ENCODE data around the gene PIP5K1B. TPM values are rescaled to one million over a fixed set of nuclear protein-coding genes. Genes with fewer than 3 reads are reported as not detected.
"Not testable (repeated sequence)": the region's sequence is repeated elsewhere in the genome, so short reads cannot be mapped to it uniquely, and the experiment has no call there.

PIP5K1B gene
- total and polyA plus RNA-seq, 2 donors (not counting 1 experiment from before 2014, with no cell fraction given): under 0.01 to 0.03 TPM

DNA sequence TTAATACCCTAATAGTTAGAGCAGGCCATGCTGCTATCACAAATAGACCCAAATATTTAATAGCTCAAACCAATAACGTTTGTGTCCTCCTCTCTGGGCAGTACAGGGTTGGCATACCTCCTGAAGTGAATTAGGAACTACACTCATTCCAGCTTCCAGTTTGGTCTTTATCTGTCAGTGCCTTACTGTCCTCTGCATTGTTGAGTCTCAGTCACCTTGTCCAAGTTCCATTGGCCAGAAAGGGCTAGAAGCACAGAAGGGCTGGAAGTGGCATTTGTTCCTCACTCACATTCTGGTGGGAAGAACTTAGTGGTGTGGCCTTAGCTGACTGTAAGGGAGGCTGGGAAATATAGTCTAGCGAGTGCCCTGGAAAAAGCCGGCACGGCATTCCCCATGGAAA lies 341.7 kb downstream of the PIP5K1B start:
- TF ChIP-seq, protein P1, sequence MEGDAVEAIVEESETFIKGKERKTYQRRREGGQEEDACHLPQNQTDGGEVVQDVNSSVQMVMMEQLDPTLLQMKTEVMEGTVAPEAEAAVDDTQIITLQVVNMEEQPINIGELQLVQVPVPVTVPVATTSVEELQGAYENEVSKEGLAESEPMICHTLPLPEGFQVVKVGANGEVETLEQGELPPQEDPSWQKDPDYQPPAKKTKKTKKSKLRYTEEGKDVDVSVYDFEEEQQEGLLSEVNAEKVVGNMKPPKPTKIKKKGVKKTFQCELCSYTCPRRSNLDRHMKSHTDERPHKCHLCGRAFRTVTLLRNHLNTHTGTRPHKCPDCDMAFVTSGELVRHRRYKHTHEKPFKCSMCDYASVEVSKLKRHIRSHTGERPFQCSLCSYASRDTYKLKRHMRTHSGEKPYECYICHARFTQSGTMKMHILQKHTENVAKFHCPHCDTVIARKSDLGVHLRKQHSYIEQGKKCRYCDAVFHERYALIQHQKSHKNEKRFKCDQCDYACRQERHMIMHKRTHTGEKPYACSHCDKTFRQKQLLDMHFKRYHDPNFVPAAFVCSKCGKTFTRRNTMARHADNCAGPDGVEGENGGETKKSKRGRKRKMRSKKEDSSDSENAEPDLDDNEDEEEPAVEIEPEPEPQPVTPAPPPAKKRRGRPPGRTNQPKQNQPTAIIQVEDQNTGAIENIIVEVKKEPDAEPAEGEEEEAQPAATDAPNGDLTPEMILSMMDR (conservative IDR thresholded peaks at IDR 0.05 in 1 of 2, IDR thresholded peaks at IDR 0.05 in 1 of 2; ENCODE audit: low read depth in 1 of 2, low read length in 2 of 2): no peak
- TF ChIP-seq EZH2 (IDR thresholded peaks at IDR 0.05; ENCODE audit: low read length, missing control alignments): no peak
- H3K27me3 ChIP-seq (ENCODE audit: control insufficient read depth, insufficient read depth, low read length): no peaks in the 10 kb centered on the region
- peaks cover 3% of the 10 kb centered on the region for H3K4me1 ChIP-seq (ENCODE audit: control insufficient read depth, extremely low read depth, insufficient read depth, low read length)
- peaks cover 2% of the 10 kb centered on the region for H3K36me3 ChIP-seq (ENCODE audit: control insufficient read depth, insufficient read depth, low read length)
- H3K9me3 ChIP-seq (ENCODE audit: control insufficient read depth, insufficient read depth, low read depth, low read length): no peaks in the 10 kb centered on the region
- H2AFZ ChIP-seq (ENCODE audit: low read length): no peak overlapping the region
- no peak overlapping the region for H3K4me2 ChIP-seq (ENCODE audit: extremely low read depth, insufficient read depth, low read length)
- no peaks in the 10 kb centered on the region for H4K20me1 ChIP-seq (ENCODE audit: control insufficient read depth, extremely low read depth, insufficient read depth, low read length)
- no peak overlapping the region for H3K9ac ChIP-seq (ENCODE audit: insufficient read depth, low read length)
- no peaks in the 10 kb centered on the region for H3K79me2 ChIP-seq (ENCODE audit: control insufficient read depth, insufficient read depth, low read length)
- H3K27ac ChIP-seq (ENCODE audit: insufficient read depth, low read length): no peak overlapping the region
- DNase-seq (ENCODE audit: low read depth in 2 of 2): no peak
- no peak overlapping the region for H3K4me3 ChIP-seq (replicated peaks in 1 of 4; ENCODE audit: control extremely low read depth in 1 of 4, insufficient read depth in 1 of 4, low read depth in 3 of 4, low read length in 4 of 4)

DNA sequence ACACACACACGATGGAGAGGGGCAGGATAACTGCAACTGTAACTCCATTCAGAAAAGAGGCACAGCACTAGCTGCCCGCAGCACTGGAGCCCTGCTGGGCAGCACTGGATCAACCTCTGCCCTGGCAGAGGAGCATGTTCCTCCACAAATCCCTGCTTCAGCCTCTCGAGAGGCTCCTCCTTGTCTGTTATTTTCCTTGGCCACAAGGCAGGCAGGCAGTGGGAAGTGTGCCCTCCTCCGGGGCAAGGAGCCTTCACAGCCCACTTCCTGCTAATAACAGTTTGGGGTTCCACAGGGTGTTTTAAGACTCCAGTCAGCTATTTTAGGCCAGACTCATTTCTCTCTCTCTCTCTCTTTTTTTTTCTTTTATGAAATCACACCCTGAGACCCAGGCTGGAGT lies 342.3 kb downstream of the PIP5K1B start:
- Histone ChIP-seq H3K9me3 (ENCODE audit: control insufficient read depth, insufficient read depth, low read depth, low read length) (no peaks in the 10 kb centered on the region), H3K4me2 (ENCODE audit: extremely low read depth, insufficient read depth, low read length) (no peak overlapping the region), H3K4me3 (replicated peaks in 1 of 4; ENCODE audit: control extremely low read depth in 1 of 4, insufficient read depth in 1 of 4, low read depth in 3 of 4, low read length in 4 of 4) (no peak overlapping the region), H2AFZ (ENCODE audit: low read length) (no peak overlapping the region), H4K20me1 (ENCODE audit: control insufficient read depth, extremely low read depth, insufficient read depth, low read length) (no peaks in the 10 kb centered on the region), H3K4me1 (ENCODE audit: control insufficient read depth, extremely low read depth, insufficient read depth, low read length) (peaks cover 3% of the 10 kb centered on the region), H3K27ac (ENCODE audit: insufficient read depth, low read length) (no peak overlapping the region), H3K79me2 (ENCODE audit: control insufficient read depth, insufficient read depth, low read length) (no peaks in the 10 kb centered on the region), H3K27me3 (ENCODE audit: control insufficient read depth, insufficient read depth, low read length) (no peaks in the 10 kb centered on the region), H3K9ac (ENCODE audit: insufficient read depth, low read length) (no peak overlapping the region), H3K36me3 (ENCODE audit: control insufficient read depth, insufficient read depth, low read length) (peaks cover 2% of the 10 kb centered on the region)
- DNase-seq (ENCODE audit: low read depth in 2 of 2): no peak
- TF ChIP-seq EZH2 (IDR thresholded peaks at IDR 0.05; ENCODE audit: low read length, missing control alignments): no peak
- TF ChIP-seq, protein P1 (conservative IDR thresholded peaks at IDR 0.05 in 1 of 2, IDR thresholded peaks at IDR 0.05 in 1 of 2; ENCODE audit: low read depth in 1 of 2, low read length in 2 of 2): no peak

DNA sequence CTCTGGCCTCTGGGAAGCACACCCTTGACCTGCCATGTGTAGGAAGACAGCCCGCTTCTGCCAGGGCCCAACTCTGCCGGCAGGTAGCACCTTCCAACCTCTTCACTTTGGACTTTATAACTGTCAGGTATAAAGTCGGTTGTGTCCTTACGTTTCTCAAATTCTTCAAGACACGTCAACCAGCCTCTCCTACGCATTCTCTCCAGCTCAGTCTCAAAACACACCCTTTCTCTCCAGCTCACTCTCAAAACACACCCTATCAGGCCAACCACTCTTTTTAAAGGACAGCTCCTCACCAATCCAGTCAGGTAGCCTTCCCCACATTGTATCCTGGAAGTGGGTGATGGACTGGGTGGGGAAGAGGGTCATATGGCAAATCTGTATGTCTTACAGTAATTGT lies 344.1 kb downstream of the PIP5K1B start:
- Histone ChIP-seq H3K4me2 (ENCODE audit: extremely low read depth, insufficient read depth, low read length) (no peak overlapping the region), H3K4me3 (replicated peaks in 1 of 4; ENCODE audit: control extremely low read depth in 1 of 4, insufficient read depth in 1 of 4, low read depth in 3 of 4, low read length in 4 of 4) (no peak overlapping the region), H2AFZ (ENCODE audit: low read length) (no peak overlapping the region), H4K20me1 (ENCODE audit: control insufficient read depth, extremely low read depth, insufficient read depth, low read length) (no peaks in the 10 kb centered on the region), H3K9ac (ENCODE audit: insufficient read depth, low read length) (no peak overlapping the region), H3K27ac (ENCODE audit: insufficient read depth, low read length) (no peak overlapping the region), H3K79me2 (ENCODE audit: control insufficient read depth, insufficient read depth, low read length) (no peaks in the 10 kb centered on the region), H3K27me3 (ENCODE audit: control insufficient read depth, insufficient read depth, low read length) (no peaks in the 10 kb centered on the region), H3K9me3 (ENCODE audit: control insufficient read depth, insufficient read depth, low read depth, low read length) (no peaks in the 10 kb centered on the region), H3K4me1 (ENCODE audit: control insufficient read depth, extremely low read depth, insufficient read depth, low read length) (peaks cover 3% of the 10 kb centered on the region), H3K36me3 (ENCODE audit: control insufficient read depth, insufficient read depth, low read length) (peaks cover 2% of the 10 kb centered on the region)
- no peak for TF ChIP-seq EZH2 (IDR thresholded peaks at IDR 0.05; ENCODE audit: low read length, missing control alignments)
- TF ChIP-seq, protein P1 (conservative IDR thresholded peaks at IDR 0.05 in 1 of 2, IDR thresholded peaks at IDR 0.05 in 1 of 2; ENCODE audit: low read depth in 1 of 2, low read length in 2 of 2): no peak
- DNase-seq (ENCODE audit: low read depth in 2 of 2): no peak

DNA sequence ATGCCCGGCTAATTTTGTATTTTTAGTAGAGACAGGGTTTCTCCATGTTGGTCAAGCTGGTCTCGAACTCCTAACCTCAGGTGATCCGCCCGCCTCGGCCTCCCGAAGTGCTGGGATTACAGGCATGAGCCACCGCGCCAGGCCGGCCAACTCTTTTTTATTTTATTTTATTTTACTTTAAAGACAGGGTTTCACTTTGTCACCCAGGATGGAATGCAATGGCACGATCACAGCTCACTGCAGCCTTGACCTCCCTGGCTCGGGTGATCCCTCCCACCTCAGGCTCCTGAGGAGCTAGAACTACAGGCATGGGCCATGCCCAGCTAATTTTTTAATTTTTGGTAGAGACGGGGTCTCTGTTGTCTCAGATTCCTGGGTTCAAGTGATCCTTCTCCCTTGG lies 345.9 kb downstream of the PIP5K1B start:
- H3K9ac ChIP-seq (ENCODE audit: insufficient read depth, low read length); H2AFZ ChIP-seq (ENCODE audit: low read length); H3K4me2 ChIP-seq (ENCODE audit: extremely low read depth, insufficient read depth, low read length); H3K79me2 ChIP-seq (ENCODE audit: control insufficient read depth, insufficient read depth, low read length); H3K9me3 ChIP-seq (ENCODE audit: control insufficient read depth, insufficient read depth, low read depth, low read length); H4K20me1 ChIP-seq (ENCODE audit: control insufficient read depth, extremely low read depth, insufficient read depth, low read length); H3K27me3 ChIP-seq (ENCODE audit: control insufficient read depth, insufficient read depth, low read length); H3K4me3 ChIP-seq (replicated peaks in 1 of 4; ENCODE audit: control extremely low read depth in 1 of 4, insufficient read depth in 1 of 4, low read depth in 3 of 4, low read length in 4 of 4); H3K36me3 ChIP-seq (ENCODE audit: control insufficient read depth, insufficient read depth, low read length); H3K4me1 ChIP-seq (ENCODE audit: control insufficient read depth, extremely low read depth, insufficient read depth, low read length); DNase-seq (ENCODE audit: low read depth in 2 of 2); H3K27ac ChIP-seq (ENCODE audit: insufficient read depth, low read length): not testable (repeated sequence)

Data from fibroblast of lung (primary cell).